NCI-H82 (cell line): ENCODE measurements around the gene METAP2.

ENCODE experiments used
- DNase-seq: peaks from one replicate; lab custom pipeline; 2025; lab: John Stamatoyannopoulos, UW

The METAP2 gene

GRCh38 chr12:95513599-95513998 is 39.6 kb downstream of the METAP2 start:
- no peak for DNase-seq

- DNase-seq, result no peak
These were observed 41.2 kb downstream of the METAP2 start for GRCh38 chr12:95515197-95515596.

GRCh38 chr12:95516757-95517156 is 42.8 kb downstream of the METAP2 start:
- DNase-seq, result no peak

GRCh38 chr12:95517246-95517645 is 43.3 kb downstream of the METAP2 start:
- DNase-seq, result no peak

GRCh38 chr12:95518944-95519343 is 45.0 kb downstream of the METAP2 start:
- DNase-seq, result no peak

- no peak for DNase-seq
These were observed 46.9 kb downstream of the METAP2 start for GRCh38 chr12:95520816-95521215.

- no peak for DNase-seq
These were observed 48.7 kb downstream of the METAP2 start for GRCh38 chr12:95522692-95523091.

GRCh38 chr12:95528431-95528830 is 54.5 kb downstream of the METAP2 start:
- DNase-seq, result no peak

- DNase-seq, result no peak
These were observed 55.8 kb downstream of the METAP2 start for GRCh38 chr12:95529693-95530225.

- no peak for DNase-seq
These were observed 58.9 kb downstream of the METAP2 start for GRCh38 chr12:95532851-95533250.

GRCh38 chr12:95533985-95534384 is 60.0 kb downstream of the METAP2 start:
- DNase-seq, result no peak

- DNase-seq, result peak; percentile 69
These were observed 64.1 kb downstream of the METAP2 start for GRCh38 chr12:95538006-95538405.

GRCh38 chr12:95538656-95539055 is 64.7 kb downstream of the METAP2 start:
- peak; percentile 39 for DNase-seq

- no peak for DNase-seq
These were observed 67.5 kb downstream of the METAP2 start for GRCh38 chr12:95541436-95541835.

- no peak for DNase-seq
These were observed 69.4 kb downstream of the METAP2 start for GRCh38 chr12:95543305-95543704.

GRCh38 chr12:95544756-95545155 is 70.8 kb downstream of the METAP2 start:
- DNase-seq, result no peak

- DNase-seq, result no peak
These were observed 71.4 kb downstream of the METAP2 start for GRCh38 chr12:95545303-95545702.

- DNase-seq, result peak; percentile 16
These were observed 72.0 kb downstream of the METAP2 start for GRCh38 chr12:95545731-95546490.

- peak; percentile 57 for DNase-seq
These were observed 72.5 kb downstream of the METAP2 start for GRCh38 chr12:95546491-95546813.

GRCh38 chr12:95547522-95548055 is 73.6 kb downstream of the METAP2 start:
- peak; percentile 78 for DNase-seq

GRCh38 chr12:95548056-95548538 is 74.1 kb downstream of the METAP2 start:
- peak; percentile 89 for DNase-seq

- DNase-seq, result peak; percentile 66
These were observed 74.8 kb downstream of the METAP2 start for GRCh38 chr12:95548539-95549391.
